Measurements from ENCODE around the gene ABCC8.

ABCC8 gene

DNA sequence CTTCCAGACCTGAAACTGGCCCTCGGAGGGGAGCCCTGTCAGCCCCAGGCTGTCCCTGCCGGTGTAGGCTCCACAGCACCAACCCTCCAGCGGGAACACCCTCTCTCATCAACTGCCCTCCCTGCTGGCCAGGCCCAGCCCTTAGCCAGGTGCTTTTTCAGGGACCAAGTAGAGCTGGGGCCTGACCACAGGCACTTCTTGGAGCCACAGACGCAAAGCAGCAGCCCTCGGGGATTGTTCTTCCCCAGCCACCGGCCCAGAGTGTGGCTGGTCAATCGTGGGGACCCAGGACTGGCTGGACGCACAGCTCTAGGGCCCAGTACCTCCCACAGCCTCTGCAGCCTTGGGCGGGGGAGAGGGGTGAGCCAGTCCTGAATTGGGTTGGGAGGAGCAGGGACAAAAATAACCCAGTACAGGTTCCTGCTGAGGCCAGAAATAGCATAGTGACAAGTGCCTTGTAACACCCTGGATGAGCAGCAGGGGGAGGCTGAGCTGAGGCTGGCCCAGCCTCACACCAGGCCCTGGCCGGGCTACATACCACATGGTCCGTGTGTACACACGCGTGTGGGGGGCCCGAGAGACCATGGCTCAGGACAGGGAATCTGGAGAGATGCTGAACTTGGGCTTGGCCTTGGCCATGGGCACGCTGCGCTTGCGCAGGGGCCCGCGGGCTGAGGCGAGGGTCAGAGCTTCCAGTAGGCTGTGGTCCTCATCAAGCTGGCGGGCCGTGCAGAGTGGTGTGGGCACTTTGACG, 90.1 kb downstream of the ABCC8 start:
- peak; percentile 38 for DNase-seq (ENCODE audit: low read depth)

DNA sequence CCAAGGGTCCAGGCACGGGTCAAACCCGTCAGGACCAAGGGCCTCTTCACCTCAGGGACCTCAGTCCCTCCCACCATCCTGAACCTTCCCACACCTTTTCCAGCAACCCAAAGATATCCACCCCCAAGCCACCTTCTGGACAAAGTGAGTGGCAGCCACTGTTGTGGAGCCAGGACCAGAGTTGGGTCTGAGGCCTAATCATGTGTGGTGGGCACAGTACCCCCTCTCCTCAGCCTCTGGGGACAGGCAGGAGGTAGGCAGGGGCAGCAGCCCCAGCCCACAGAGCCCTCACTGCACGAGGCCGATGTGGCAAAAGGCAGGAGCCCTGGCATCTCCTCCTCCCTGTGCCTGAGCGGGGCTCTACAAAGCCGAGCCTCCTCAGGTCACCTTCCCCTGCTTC, 90.7 kb downstream of the ABCC8 start:
- no peak for DNase-seq (ENCODE audit: low read depth)

DNA sequence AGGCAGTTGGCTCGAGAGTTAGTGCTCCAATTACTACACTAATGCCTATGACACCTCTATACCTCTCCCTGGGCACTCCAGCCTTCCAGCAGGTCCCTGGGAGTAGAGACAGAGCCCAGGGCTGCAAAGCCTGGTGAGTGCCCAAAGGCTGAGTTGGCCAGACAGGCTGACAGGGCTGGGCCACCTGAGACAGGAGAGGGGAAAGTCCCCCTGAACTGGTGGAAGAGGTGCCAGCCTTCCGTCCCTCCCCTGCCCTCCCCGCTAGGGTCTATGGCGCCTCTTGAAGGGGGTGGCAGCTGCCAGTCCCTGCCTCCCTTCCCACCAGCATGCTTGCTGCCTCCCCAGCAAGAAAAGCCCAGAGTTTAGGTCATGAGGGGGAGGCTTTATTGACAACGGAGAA, 91.2 kb downstream of the ABCC8 start:
- DNase-seq (ENCODE audit: low read depth): no peak

DNA sequence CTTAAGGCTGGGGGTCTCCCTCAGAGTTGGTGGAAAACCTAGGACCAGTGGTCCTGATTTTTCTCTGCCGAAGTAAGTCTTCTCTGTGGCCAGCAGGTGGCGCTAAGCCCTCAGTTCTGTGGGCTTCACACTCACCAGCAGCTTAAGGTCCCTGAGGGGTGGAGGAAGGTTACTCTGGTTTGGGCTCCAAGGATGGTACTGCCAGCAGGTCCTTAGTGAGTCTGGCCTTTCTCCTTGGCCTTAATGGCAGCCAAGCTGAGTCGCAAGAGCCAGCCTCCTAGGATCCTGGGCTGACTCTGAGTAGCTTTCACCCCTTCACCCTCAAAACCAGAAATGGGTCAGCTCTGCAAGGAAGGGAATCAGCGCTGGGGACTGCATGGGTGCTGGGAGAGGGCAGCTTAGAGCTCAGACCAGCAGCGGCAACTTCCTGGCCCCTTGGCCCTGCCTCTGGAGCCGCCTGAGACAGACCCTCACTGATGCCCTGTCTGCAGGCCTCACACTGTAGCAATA, 92.6 kb downstream of the ABCC8 start:
- DNase-seq (ENCODE audit: low read depth): peak; percentile 71

DNA sequence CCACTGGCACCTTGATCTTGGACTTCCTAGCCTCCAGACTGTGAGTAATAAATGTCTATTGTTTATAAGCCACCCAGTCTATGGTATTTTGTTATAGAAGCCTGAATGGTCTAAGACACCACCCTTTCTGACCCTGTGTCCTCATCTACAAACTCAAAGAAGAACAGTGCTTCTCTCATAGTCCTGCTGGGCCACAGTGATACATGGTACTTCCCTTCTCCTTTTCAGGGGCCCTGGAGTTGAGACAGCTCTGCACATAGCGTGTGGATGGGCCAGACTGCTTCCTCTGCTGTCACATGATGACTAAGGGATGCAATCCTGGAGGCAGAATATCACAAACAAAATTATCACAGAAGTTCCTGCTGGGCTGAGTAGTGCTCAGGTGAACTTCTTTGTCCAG, 93.2 kb downstream of the ABCC8 start:
- DNase-seq (ENCODE audit: low read depth): no peak

DNA sequence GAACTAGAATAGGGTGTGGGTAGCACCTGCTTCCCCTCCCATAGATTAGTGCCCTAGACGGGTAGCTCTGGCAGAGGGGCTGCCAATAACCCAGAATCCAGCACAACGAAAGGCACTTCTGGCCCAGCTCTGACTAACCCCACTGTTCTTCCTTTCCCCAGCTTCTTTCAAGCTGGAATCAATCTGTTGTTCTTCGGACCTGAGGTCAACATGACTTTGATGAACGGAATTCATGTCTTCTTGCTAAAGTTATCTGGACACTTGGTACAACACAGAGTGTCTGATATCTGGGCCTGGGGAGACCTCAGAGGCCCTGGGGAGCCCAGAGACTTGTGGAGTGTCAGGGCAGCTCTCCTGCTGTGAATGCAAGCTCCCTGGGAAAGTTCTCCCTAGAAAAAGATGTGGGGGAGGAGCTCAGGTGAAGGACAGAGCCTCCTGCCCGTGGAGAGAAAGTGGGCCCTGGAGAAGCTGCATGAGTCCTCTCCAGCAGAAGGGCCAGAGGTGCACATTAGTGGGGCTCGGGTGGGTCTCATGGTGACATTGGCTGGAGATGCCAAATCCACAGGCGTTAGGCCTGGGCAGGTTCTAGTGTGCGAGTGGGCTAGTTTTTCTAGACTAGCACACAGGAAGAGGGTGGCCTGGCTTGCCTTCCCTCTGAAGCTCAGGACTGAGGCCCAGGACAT, 94.5 kb downstream of the ABCC8 start:
- DNase-seq (ENCODE audit: low read depth): no peak

DNA sequence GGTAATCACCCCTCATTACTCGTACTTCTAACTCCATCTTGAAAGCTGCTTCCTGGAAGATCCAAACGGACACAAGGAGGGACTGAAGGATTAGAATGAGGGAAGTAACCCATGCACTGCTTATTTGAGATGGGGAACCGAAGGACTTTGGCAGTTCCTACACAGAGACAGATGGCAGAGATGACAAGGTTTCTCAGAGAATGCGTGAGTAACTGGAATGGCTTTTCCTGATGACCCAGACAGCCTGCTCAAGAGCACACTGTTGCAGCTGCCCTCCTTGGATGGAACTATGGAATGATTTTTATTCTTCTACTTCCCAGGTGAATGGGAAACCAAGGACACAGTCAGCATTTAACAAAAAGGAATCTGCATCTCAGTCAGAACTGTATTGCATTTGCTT, 95.5 kb downstream of the ABCC8 start:
- DNase-seq (ENCODE audit: low read depth): no peak

DNA sequence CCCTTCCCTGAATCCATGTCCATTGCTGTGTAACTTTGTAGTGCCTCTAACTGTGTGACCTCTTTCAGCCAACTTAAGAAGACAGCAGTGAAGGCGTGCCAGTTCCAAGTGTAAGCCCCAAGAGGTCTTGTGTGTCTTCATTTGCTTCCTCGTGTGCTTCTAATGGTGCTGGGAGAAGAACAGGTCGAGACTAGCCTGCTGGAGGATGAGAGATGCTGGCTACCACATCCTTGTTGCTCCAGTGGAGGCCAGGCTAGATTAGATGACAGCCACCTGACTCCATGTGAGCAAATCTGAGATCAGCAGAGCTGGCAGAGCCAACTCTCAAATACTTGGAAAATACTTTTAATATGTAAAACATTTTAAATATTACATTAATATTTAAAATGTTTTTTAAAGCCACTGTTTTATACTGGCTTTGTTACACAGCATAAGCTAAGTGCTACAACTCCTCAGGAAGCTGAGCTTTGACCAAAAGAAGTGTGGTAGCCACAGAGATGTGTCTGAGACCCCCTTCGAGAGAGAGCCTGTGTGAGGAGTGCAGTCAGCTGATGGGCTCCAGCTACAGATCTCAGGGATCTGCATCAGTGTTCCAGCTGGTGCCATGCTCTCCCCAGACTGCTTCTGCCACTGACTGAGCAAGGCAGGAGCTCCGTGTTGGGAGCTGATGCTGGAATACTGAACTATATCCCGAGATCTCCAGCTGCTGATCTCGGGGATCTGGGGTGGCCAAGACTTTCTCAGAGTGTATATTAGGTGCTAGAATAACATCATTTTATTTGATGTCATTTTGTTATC, 97.1 kb downstream of the ABCC8 start:
- DNase-seq (ENCODE audit: low read depth): no peak

DNA sequence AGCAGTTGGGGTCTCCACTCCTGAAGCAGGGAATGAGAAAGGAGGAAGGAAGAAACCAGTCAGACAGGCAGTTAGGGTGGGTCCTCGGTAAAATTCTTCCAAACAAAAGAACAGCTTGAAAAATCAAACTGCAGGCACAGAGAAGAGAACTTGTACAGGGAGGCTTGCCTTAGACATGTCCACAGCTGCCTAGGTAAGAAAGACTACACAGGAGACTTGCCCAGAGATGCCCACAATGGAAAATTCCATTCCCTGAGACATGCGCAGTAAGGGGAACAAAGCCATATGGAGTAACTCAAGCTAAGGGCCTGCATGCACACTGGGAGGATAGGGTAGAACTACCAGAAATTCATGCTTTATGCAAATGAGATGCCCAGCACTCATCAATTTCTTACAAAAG, 98.0 kb downstream of the ABCC8 start:
- DNase-seq (ENCODE audit: low read depth): no peak

DNA sequence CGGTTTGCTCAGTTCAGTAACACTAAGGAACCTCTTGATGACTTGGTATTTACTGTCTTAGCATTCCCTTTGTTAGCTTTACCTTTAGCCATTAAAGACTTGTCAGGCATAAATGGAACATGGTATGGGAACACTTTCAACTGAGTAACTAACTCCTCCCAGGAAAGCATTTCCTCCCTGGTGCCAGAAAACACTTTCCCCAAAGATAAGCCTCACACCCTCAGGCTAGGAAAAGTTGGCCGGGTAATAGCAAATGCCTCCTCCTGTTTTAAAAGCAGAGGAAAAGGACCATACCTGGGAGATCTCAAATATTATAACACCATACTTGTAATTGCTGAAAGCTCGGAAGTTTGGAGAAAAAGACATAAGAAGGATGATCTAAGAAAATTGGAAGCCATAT, 100.2 kb downstream of the ABCC8 start:
- no peak for DNase-seq (ENCODE audit: low read depth)

DNA sequence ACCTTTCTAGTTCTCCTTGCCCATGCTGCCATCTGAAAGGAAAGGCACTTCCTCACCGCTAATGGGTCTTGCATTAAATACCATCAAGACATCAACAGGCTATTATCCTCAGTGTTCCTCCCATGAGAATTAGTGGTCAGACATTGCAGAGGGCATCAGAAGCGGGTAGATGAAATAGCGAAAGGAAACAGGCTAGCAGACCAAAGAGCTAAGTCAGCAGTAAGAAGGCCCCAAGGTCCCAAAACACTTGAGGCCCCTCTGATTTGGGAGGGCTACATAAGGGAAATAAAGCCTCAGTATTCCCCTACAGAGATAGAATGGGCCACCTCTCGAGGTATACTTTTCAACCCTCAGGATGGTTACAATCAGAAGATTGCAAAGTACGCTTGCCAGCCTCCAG, 101.1 kb downstream of the ABCC8 start:
- DNase-seq (ENCODE audit: low read depth): no peak

DNA sequence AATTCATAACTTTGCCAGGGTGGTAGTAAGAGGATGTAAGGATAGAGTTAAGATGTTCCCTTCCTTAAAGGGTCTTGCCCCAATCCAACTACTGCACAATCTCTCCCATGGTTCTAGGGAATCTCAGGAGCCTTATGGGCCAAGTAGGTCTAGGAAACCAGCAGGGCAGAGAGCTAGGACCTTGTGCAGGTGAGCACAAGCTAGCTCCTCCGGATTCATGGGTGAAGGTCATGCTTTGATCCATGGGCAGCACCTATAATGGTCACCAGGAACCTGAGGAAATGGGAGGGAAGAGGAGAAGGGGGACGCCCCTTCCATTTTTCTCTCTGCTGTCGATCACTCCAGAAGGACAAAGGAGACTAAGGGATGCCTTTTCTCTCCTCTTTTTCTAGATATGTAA, 105.0 kb downstream of the ABCC8 start:
- no peak for DNase-seq (ENCODE audit: low read depth)

DNA sequence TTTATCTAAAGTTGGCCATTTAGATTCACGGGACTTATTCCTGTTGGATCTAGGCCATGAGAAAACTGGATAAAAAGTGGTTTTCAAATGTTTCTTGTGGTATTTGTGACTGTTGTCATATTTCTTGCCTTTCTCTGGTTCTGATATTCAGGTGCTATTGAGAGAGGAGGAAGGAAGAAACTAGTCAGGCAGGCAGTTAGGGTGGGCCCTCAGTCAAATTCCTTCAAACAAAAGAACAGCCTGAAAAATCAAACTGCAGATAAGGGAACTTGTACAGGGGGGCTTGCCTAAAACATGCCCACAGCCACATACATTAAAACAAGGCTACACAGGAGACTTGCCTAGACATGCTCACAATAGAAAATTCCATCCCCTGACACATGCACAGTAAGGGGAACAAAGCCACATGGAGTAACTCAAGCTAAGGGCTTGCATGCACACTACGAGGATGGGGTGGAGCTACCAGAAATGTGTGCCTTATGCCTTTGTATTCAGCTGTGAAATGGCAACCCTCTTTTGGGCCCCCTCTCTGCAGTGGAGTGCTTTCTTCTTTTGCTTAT, 106.9 kb downstream of the ABCC8 start:
- DNase-seq (ENCODE audit: low read depth): no peak

DNA sequence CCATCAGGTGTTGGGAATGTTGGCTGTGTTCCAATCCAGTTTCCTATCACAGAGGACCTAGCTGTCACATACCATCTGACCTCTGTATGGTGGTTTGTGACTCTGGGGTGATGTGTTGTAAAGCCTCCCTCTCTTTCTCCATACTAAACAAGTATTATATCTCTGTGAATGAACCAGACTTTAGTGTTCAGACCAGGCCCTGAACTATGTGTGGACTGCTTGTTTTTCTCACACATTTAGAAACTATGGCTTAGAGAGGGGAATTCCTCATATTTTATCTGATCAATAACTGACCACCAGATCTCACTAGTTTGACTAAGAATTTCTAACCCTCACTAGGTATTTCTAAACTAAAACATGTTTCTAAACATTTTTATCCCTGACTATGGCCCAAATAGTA, 107.6 kb downstream of the ABCC8 start:
- no peak for DNase-seq (ENCODE audit: low read depth)

DNA sequence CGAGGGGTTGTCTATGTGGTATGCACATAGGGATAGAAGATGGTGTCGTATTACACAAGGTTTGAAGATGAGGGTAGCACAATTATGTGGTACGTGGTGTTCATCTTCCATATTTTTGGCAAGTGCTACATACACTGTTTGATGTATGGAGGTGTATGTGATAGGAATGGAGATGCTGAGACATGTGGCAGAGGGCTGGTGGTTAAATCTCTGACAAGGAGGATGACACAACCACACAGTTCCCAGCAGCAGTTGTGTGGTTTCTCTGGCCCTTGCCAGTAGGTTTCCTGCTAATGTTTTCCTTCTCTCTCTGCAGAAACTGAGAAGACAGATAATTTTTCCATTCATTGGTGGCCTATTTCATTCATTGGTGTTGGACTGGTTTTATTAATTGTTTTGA, 108.1 kb downstream of the ABCC8 start:
- no peak for DNase-seq (ENCODE audit: low read depth)

DNA sequence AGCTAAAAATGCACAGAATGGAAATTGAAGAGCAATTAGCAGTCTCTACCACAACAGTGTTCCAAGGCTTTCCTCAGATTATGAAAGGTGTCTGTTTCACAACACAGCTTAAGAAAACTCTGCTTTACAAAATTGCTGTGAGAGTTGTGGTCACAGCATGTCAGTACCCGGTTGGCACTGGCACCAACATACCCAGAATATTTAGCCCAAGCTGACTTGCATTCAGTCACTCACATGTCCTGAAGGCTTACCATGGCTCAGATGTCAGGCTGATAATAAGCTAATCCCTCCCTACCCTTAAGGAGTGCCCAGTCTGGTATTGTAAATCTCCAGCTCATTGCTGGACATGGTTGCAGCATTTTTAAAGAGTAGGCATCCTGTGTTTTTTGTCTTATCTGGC, 110.2 kb downstream of the ABCC8 start:
- no peak for DNase-seq (ENCODE audit: low read depth)

DNA sequence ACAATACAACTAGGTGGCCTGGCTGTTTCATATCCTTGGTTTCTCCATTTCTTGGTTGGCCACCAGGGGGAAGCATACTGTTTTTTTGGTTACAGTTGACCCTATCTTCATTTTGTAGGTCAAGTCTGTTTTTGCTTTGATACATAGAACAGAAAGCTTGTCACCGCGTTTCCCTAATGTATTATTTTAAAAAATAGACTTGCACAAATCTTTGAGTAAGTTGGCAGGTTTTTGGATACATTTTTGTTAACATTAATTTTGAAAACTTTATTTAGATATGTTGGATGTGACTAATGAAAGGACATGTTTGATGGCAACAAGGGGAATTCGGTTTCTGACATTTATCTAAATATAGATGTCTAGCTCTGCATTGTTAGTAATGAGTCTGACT, 122.0 kb downstream of the ABCC8 start:
- peak; percentile 41 for DNase-seq (ENCODE audit: low read depth)

DNA sequence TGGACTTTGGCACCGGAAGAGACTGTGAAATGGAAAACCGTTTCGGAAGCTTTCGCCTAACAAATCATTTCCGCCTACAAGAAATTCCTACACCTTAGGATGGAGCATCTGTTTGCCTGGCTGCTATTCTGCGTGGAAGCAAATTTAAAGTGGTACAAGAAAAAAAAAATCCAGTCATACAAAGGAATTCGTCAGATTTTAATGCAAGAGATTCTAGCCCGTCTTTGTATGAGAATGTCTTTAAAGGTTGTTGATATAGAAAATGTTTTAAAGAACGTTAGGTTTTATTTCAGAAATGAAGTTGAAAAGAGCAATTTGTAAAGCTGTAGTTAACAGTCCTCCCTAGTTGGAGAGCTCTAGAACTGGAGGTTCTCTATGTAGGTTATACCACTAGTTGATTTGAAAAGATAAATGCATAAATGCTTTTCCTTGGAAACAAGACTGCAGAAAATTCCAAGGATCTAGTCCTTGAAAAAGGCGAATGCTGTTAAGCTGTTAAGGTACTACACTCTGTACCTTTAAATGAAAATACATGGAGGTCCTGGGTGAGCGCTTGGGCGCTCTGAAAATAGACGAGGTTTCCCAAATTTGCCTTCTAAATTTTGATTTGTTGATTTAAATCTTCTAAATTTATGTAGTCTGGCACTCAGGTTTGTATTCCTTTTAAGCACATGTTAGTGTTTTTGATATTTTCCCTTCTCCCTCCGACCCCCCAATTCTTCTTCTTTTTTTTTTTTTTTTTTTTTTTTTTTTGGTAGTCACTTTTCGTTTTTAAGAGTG, 122.6 kb downstream of the ABCC8 start:
- DNase-seq (ENCODE audit: low read depth): no peak

DNA sequence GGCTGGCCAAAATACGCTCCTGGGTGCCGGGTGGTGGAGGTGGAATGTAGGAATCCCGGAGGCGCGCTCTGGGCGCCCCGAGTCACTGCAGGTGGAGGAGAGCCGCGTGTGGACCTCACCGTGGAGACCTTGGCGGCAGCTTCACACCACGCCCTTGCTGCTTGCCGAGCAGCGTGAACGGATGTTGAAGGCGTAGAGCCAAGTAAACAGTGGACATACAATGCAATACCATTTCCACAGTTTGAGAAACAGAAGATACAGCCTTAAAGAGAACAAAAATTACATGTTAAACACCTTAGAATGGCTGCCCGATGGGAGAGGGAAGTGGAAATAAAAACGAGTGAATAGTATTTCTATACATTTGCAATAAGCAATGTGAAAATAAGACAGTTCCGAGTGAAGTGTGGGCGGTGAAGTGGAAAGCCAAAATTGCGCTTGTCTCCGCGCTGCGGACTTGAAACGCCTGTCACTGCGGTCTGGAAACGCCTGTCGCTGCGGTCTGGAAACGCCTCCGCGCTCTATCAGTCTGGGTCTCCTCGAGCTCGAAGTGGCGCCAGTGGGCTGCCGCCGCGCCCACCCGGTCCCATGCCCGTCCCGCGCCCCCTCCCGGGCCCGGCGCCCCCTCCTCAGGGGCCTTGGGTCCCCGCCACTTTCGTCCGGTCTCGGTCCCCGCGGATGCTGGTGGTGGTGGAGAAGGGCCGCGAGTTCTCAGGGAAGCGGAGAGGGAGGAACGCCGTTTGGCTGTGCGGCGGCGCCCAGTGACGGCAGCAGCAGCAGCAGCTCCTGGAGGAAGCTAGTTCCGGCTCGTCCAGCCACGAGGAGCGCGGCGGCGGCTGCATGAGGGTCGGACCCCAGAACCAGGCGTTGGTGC, 123.5 kb downstream of the ABCC8 start:
- peak; percentile 56 for DNase-seq (ENCODE audit: low read depth)

DNA sequence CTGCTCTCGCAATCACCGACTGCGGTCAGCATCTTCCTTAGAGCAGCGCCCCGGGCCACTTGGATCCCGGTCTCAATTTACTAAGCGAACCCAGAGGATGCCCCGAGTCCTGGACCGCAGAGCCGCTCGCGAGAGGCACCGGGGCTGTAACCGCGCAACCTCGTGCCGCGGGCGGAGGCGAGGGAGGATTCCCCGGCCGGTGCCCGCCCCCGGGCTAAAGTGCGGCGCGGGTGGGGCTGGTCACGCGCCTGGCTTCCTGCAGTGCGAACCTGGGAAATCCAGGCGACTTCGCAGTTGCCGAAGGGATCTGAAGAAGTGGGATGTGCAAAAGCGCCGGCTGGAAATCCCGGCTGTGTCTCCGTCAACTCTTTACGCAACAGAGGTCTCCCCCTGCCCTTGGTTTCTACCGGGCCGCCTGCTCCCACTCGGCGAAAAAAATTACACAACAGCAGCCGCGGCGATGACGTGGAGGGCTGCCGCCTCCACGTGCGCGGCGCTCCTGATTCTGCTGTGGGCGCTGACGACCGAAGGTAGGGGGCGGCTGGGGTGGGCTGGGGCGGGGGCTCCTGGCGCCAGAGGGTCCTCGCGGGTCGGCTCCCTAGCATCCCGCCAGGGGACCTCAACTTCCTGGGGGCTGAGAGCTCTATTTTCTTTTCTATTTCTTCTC, 125.0 kb downstream of the ABCC8 start, which contains the start of gene NCR3LG1:
NCR3LG1 (plus strand) TSS at position 291 of the 667 bp plus-strand sequence; CDS start at position 461, 170 bp downstream.
- DNase-seq (ENCODE audit: low read depth): peak; percentile 48
